ENCODE results near the gene OGDH.

Gene OGDH

GRCh38 chr7:44743750-44744149, 137.3 kb downstream of the OGDH start:
- no peak for DNase-seq

- DNase-seq = peak; percentile 83
These were observed 141.9 kb downstream of the OGDH start, which contains the start of gene ZMIZ2 for GRCh38 chr7:44748045-44748947. ZMIZ2 (plus strand) TSS chr7:44748847; CDS start chr7:44756250, 7,403 bp downstream.

GRCh38 chr7:44748948-44749731, 142.7 kb downstream of the OGDH start:
- DNase-seq = peak; percentile 55

- DNase-seq = no peak
These were observed 143.6 kb downstream of the OGDH start for GRCh38 chr7:44749992-44750391.

- DNase-seq = no peak
These were observed 144.0 kb downstream of the OGDH start for GRCh38 chr7:44750424-44750823.

- DNase-seq = no peak
These were observed 144.6 kb downstream of the OGDH start for GRCh38 chr7:44750921-44751571.

GRCh38 chr7:44752822-44753221, 146.4 kb downstream of the OGDH start:
- no peak for DNase-seq

- DNase-seq = no peak
These were observed 148.6 kb downstream of the OGDH start for GRCh38 chr7:44754802-44755697.

- DNase-seq = no peak
These were observed 149.5 kb downstream of the OGDH start for GRCh38 chr7:44755698-44756627.

- DNase-seq = no peak
These were observed 150.5 kb downstream of the OGDH start for GRCh38 chr7:44756904-44757303.

GRCh38 chr7:44757311-44757710, 150.9 kb downstream of the OGDH start:
- DNase-seq = no peak

- no peak for DNase-seq
These were observed 151.3 kb downstream of the OGDH start for GRCh38 chr7:44757739-44758138.
